GM18517 (cell line): ENCODE results near the gene DUSP8.
"Not testable (repeated sequence)": the region's sequence is repeated elsewhere in the genome, so short reads cannot be mapped to it uniquely, and the experiment has no call there.

ENCODE experiments used
- ATAC-seq: cut with Tn5 transposase; IDR thresholded peaks from one replicate; pipeline ENCODE4 v1.9.1; 2021; ENCODE audit warnings: mild to moderate bottlenecking, moderate library complexity; ENCODE audit not compliant: unreplicated experiment

Gene DUSP8, protein sequence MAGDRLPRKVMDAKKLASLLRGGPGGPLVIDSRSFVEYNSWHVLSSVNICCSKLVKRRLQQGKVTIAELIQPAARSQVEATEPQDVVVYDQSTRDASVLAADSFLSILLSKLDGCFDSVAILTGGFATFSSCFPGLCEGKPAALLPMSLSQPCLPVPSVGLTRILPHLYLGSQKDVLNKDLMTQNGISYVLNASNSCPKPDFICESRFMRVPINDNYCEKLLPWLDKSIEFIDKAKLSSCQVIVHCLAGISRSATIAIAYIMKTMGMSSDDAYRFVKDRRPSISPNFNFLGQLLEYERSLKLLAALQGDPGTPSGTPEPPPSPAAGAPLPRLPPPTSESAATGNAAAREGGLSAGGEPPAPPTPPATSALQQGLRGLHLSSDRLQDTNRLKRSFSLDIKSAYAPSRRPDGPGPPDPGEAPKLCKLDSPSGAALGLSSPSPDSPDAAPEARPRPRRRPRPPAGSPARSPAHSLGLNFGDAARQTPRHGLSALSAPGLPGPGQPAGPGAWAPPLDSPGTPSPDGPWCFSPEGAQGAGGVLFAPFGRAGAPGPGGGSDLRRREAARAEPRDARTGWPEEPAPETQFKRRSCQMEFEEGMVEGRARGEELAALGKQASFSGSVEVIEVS

DNA sequence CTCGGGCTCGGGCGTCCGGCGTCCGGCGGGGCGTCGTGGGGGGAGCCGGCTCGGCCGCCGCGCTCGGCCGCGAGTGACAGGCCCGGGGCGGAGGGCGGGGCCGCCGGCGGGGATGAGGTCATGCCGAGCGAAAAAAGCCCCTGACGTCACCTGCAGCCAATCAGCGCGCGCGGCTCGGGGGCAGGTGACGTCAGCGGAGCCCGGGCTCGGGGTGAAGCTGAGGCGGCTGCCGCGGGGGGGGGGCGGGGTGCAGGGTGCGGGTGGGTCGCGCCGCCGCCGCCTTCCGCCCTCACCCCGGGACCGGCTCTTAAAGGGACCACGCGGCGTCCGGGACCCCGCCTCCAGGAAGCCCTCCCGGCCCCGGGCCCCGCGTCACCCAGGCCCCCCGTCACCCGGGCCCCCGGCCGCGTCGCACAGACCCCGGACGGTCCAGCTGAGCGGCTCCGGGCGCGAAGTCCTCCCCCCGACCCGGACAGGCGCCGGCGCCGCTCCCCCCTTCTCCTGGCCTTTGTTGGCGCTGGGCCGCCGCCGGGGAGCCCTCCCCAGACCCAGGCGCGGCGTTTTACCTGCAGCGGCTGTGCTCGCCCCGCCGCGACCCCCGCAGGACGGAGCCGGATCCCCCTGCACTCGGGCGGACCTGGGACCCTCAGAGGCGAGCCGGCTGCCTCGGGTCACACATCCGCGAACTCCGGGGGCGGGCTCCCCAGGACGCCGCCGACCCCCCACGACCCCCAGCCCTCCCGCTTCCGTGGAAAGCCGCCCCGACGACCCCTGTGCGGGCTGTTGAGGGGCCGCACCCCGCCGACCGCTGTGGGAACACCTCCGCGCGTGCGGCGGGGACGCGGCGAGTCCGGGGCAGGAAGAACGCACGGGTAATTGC is at the start of gene DUSP8:
DUSP8 (minus strand) TSS at position 75 of the 880 bp plus-strand sequence. CDS start 6,445 bp downstream, outside the sequence.
- ATAC-seq = peak; percentile 49

DNA sequence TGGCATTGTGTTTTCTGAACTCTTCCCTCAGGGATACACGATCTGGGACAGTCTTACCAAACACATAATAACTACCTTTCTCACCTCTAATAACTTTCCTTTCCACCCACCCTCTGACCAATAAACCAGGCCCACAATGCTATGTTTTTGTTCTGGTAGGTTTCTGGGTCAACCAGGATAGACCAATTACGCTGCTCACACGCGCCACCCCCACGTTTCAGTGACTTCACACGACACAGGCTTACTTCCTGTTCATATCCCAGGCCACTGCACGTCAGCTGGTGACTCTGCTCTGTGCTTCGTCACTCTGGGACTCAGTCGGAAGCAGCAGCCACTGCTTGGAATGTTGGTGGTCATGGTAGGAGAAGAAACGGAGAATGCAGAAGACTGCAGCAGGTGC is 47.4 kb upstream of the DUSP8 start:
- ATAC-seq = no peak

DNA sequence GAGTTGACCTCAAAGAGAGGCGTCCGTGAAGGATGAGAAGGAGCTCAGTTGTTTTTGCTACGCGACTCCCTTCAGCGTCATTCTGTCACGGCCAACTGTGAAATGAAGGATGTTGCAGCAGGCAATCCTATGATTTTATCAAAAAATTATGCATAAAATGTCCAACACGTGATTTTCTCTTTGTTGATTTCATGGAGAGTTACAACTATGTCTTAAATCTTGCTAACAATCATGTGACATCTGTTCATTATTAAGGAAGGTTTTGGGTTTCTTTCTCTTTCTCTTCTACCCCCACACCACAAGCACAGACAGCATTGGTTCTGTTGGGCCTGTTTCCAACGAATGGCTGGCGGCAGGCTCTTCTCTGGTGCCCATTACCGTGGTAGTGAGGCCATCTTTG is 46.2 kb upstream of the DUSP8 start:
- no peak for ATAC-seq

DNA sequence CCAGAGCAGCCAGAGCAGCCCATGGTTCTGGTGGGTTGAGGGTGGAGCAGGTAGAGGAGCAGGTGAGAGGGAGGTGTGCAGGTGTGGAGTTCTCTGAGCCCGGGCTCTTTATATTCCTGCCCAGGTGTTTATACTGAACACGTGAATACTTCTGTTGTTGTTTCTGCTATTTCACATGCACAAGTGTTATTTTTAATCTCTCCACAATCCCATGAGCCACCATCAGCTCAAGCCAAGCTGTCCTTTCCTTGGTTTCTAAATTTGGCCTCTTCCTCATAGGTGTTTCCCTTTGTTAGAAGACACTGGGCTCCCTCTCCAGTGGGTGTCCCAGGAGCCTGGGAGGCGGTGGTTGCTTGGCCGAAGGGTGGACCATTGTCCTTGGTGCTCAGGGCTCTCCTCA is 36.3 kb upstream of the DUSP8 start, which contains the start of gene KRTAP5-3:
KRTAP5-3 (minus strand) TSS at position 101 of the 400 bp plus-strand sequence; CDS start at position 23, 78 bp downstream.
- ATAC-seq = no peak

DNA sequence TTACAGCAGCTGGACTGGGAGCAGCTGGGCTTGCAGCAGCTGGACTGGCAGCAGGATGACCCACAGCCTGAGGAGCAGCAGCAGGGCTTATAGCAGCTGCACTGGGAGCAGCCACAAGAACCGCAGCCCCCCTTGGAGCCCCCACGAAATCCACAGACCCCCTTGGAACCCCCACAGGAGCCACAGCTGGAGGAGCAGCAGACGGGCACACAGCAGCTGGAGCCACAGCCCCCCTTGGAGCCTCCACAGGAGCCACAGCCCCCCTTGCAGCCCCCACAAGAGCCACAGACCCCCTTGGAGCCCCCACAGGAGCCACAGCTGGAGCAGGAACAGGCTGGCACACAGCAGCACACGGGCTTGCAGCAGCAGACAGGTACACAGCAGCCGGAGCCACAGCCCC is 35.8 kb upstream of the DUSP8 start:
- not testable (repeated sequence) for ATAC-seq

DNA sequence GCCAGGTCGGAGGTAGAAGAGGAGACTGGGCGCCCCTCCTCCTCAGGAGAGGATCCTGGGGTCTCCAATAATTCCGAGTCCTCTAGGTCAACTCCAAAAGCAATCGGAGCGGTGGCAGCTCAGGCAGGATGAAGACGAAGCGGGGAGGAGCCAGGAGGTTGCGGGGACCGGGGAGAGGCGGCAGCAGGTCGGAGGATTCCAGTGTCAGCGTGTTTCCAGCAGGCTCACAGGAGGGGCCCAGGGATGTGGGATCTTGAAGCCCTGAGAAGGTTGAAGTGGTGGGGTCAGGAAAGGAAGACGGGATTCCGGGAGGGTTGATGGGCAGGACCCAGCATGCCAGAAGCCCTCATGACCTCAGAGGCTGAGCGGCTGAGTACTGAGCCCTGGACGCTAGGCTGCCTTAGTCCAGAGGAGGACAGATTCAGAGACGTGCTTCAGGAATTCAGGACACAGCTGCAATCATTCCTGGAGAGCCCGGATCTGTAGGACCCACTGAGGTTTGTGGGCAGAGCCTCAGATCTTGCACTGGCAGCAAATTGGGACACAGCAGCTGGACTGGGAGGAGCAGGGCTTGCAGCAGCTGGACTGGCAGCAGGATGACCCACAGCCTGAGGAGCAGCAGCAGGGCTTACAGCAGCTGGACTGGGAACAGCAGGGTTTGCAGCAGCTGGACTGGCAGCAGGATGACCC is 35.2 kb upstream of the DUSP8 start:
- not testable (repeated sequence) for ATAC-seq

DNA sequence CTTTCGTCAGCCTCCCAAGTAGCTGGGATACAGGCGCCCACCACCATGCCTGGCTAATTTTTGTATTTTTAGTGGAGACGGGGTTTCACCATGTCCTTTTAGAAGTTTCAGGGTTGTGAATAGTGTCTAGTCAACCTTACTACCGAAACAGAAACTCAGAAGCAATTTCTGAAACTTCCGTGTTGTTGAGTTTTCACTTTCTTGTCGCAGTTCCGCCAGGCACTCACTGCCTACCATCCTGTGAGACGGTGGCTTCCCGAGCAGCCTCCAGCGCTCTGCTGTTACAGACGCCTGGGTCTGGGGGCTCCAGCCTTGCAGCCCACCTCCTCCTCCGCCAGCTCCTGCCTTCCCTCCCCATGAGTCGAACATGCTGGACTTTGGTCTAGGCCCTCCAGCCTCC is 33.9 kb upstream of the DUSP8 start:
- ATAC-seq = peak; percentile 98

DNA sequence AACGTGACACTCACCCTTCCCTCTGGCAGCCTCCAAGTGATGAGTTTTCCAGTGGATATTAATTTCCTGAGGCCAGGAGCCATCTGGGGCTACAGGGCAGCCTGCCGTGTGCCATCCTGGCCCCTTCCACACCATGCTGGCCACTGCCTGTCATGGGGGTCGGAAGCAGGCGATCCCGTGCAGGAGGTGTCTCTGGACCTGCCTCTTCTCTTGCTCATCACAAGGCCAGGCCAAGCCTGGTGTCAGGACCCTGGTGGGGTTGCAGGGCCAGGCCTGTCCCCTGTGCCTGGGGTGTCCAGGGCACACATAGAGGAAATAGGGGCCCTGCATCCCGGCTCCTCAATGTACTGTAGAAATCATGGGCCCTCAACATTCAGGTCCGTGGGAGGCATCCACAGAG is 32.6 kb upstream of the DUSP8 start:
- no peak for ATAC-seq

DNA sequence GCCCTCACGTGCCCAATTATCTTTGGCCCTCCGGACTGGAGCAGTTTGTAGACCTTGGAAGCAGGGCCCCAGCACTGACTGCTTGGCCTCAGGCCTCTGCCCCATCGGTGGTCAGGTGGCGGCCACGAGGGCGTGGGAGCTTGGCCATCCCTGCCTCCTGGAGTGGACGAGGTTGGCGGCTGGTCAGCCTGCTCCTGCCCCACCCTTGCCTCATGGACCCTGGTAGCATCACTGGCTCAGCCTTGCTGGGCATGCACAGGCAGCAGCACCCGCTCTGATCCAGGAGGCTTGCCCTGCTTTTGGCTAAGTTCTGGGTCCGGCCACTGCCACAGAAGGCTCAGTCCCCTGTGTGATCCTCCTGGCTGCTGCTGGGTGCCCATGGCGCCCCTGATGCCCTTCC is 32.1 kb upstream of the DUSP8 start:
- ATAC-seq = no peak

DNA sequence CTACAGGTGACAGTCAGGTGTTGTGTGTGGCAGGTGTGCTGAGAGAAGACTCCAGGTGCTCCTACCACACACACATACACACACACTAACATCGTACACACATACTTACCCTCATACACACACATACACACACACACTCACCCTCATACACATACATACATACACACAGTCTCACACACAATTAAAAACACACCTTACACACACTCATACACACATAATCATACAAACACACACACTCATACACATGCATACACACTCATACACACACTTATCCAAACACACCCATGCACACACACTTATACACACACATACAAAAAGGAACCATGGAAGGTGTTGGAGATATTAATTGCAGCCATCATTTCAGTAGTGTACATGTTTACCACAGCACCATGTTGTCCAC is 31.6 kb upstream of the DUSP8 start:
- ATAC-seq = no peak

DNA sequence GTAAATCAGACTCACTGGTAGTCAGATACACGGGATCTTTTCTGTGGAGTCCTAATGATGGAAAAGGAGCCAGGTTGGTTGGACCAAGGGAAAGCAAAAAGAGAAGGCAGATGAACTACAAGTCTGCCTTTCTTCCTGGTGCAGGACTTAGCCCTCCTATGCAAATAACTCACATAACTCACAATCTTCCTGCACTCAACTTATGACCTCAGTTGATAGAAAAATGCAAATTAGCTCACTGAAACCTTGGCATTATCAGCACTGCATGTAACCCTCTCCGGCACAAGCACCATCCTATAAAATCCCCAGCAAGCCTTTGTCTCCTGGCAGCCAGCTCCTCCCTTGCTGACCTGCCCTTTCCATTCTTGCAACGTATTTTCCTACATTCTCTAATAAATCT is 29.6 kb upstream of the DUSP8 start:
- not testable (repeated sequence) for ATAC-seq

DNA sequence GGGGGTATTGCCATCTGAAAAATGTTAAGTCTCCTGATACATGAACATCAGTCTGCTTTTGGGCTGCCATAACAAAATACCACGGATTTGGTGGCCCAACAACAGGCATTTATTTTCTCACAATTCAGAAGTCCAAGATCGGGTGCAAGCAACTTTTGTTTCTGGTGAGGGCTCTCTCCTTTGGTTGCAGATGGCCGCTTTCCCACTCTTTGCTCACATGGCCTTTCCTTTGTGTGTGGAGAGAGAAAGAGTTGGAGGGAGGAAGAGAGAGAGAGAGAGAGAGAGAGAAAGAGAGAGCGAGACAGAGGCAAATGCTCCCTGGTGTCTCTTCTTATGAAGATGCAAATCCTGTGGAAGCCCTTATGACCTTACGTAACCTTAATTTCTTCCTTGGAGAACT is 28.6 kb upstream of the DUSP8 start:
- ATAC-seq = no peak

DNA sequence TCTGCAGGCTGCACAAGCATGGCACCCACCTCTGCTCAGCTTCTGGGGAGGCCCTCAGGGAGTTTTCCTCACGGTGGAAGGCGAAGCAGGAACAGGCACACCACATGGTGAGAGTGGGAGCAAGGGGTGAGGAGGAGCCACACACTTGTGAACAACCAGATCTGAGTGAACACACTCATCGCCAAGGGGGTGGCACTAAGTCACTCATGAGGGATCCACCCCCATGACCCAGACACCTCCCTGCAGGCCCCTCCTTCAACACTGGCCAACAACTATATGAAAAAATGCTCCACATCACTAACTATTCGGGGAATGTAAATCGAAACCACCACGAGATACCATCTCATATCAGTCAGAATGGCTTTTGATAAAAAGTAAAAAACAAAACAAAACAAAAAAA is 26.7 kb upstream of the DUSP8 start:
- ATAC-seq = no peak

DNA sequence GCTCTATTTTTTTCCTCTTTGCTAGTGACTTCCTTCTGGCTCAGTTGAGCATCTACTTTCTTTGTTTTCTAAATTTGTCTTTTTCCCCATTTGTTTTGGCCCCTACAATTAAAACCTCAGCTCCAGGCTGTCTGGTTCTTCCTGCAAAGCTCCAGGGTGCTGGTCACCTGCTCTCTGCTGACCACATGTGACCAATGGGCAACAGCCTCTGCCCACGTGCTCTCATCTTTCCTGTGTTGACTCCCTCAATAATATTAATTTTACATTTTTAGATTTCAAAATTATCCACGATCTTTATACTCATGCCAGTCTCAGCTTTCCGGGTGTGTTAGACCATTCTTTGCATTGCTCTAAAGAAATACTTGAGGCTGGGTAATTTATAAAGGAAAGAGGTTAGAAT is 26.3 kb upstream of the DUSP8 start:
- ATAC-seq = not testable (repeated sequence)

DNA sequence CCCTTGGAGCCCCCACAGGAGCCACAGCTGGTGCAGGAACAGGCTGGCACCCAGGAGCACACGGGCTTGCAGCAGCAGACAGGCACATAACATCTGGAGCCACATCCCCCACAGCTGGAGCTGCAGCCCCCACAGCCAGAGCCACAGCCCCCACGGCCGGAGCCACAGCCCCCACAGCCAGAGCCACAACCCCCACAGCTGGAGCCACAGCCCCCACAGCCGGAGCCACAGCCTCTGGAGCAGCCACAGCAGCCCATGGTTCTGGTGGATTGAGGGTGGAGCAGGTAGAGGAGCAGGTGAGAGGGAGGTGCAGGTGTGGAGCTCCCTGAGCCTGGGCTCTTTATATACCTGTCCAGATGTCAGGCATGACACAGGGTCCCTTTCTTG is 25.9 kb upstream of the DUSP8 start, which contains the start of gene KRTAP5-2:
KRTAP5-2 (minus strand) TSS at position 301 of the 387 bp plus-strand sequence; CDS start at position 257, 44 bp downstream.
- ATAC-seq = no peak

DNA sequence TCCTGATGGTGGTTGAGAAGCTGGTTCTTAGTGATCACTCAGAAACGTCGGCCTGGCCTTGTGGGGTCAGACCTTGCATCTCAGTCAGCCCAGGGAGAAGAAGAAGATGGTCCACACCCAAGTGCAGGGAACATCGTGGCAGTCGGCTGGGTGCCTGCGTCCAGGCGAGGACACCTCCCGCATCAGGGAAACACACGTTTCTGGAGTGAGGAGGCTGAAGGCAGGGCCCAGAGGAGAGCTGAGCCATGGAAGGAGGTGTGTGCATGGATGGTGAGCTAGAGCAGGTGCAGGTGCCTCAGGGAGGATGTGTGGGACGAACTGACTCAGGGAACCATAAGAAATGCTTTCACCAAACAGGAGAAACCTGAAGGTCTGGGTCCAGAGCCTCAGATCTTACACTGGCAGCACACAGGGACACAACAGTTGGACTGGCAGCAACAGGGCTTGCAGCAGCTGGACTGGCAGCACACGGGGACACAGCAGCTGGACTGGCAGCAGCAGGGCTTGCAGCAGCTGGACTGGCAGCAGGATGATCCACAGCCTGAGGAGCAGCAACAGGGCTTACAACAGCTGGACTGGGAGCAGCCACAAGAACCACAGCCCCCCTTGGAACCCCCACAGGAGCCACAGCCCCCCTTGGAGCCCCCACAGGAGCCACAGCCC is 25.4 kb upstream of the DUSP8 start:
- no peak for ATAC-seq

DNA sequence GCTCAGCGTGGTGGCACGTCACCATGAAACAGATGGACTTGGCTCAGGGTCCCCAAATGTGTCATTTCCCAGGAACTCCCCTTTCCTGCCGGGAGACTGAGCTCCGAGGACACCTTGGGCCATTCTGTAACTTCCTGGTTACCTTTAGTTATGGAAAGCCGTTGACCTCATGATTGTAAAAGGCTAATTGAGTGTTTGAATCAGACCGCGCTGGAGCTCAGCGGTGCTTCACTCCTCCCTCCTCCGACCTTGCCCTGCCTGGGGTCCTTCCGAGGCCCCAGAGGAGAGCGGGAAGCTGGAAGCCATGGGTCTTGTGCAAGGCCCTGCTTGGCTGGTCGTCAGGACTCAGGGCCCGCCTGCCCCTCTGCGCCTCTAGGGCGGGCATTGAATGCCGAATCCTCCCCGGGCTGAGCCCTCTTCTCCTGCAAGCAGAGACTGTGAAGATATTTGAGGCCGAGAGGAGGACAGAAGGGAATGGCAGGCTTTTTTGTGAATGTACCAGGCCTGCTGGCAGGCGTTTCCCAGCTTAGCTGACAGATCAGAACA is 24.6 kb upstream of the DUSP8 start:
- ATAC-seq = not testable (repeated sequence)

DNA sequence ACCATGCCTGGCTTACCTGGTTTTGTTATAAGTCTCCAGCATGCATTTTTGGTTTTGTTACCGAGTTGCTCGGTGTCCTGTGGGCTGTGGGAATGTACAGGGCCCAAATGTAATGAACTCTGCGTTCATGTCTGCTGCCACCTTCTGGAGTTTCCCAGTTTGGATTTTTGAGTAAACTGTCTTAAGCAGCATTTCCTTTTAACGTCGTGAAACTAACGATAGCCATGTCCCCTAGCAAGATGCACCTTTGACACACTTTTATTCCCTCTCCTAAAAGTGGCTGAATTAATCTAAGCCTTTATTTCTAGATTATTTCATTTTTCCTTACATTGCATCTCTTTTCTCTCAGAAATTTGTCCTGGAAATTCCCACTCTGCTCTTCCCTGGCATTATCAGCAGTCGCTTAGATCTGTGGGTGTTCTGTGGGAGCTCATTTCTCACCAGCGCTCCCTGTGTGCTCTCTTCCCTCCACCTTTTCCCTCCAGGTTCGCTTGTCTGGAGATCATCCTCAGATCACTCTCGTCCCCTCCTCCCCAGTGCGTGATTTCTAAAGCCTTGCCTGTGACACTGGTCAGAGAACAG is 24.0 kb upstream of the DUSP8 start:
- not testable (repeated sequence) for ATAC-seq

DNA sequence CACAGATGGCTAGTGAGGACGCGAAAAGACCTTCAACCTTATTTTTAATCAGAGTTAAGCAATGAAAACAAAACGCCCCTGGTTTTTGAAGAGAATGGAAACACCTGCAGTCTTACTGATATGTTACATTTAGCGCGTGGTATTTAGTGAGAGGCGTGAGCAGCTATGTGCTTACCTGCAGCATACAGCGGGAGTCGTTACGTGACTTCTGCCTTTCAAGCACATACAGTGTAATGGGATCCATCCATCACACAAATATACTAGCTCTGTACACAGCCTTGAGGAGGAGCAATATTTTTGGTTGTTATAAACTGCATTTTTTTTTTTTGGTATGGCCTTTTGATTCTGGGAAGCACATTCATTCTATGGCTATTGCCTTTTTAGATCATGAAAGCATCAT is 20.6 kb upstream of the DUSP8 start:
- no peak for ATAC-seq
